Measurements from ENCODE around the gene ABCC3. TPM values are rescaled to one million over a fixed set of nuclear protein-coding genes. Genes with fewer than 3 reads are reported as not detected.

The ABCC3 gene
- total and polyA plus RNA-seq, 9 of the 15 experiments (the other 6 are each of a cell fraction or from before 2014, with no cell fraction given), result 0.03 to 1.6 (median 0.42) TPM; not detected in 5

- TF ChIP-seq ZNF318 (IDR thresholded peaks at IDR 0.05; ENCODE audit: borderline replicate concordance in 1 of 2, low read depth in 1 of 2), result 0 out of 4 replicates have a peak, but pooled peaks of 1 of the 2 experiments have one; percentile 39
- no peak for TF ChIP-seq ZNF655 (CRISPR knock-in tag; IDR thresholded peaks at IDR 0.05)
- peak in 1 of 2 experiments; percentile 80; a peak in 3 of 4 replicates for TF ChIP-seq RCOR1 (IDR thresholded peaks at IDR 0.05; ENCODE audit: borderline replicate concordance in 1 of 2, low read depth in 2 of 2, low read length in 2 of 2)
- peak; percentile 64; the same call in 1 of the 2 replicates for TF ChIP-seq MGA (IDR thresholded peaks at IDR 0.05)
Observed at GRCh38 chr17:50640686-50641351, 6.1 kb downstream of the ABCC3 start (continued).
